HepG2 (cell line): ENCODE results near the gene UBAC2. TPM values are rescaled to one million over a fixed set of nuclear protein-coding genes. Genes with fewer than 3 reads are reported as not detected.

Source experiments
- ATAC-seq: fragments of 200-7000 bp; cut with Tn5 transposase; 3 replicates; pipeline ENCODE4 v1.9.1; 2020; ENCODE audit warnings: mild to moderate bottlenecking, moderate library complexity
- BruUV-seq: library from RNA; stranded (reverse); fragments of 400-500 nt; replicated peaks from 2 replicates; lab custom pipeline; 2021; lab: Mats Ljungman, UMichigan
- CTCF ChIA-PET: fragments of 300-600 bp; formaldehyde crosslinking; extraction: SDS; loops from one replicate; lab custom pipeline; 2021; ENCODE audit warnings: low total read pairs, inconsistent platforms, low intra/inter-chr PET ratio; lab: Yijun Ruan, JAX
- POLR2A ChIA-PET: fragments of 350-600 bp; sonication (Branson Sonifier 250); formaldehyde crosslinking; loops from one replicate; lab custom pipeline; 2020; ENCODE audit warnings: antibody characterized with exemption, inconsistent platforms; lab: Yijun Ruan, JAX
- DNase-seq: peaks from one replicate; pipeline ENCODE4 v3.0.0-alpha.2; 2015; ENCODE audit warnings: low spot score
- FAIRE-seq: peaks from 3 replicates; lab custom pipeline; 2011; peaks lifted over from hg19 to GRCh38; lab: Jason Lieb, UNC
- H2AFZ ChIP-seq: one replicate; pipeline ENCODE4 v1.6.1; 2011; ENCODE audit warnings: low read length, inconsistent platforms
- H3K27ac ChIP-seq: fragments of 300-600 bp; 3 replicates; pipeline ENCODE4 v1.8.0; 2011; ENCODE audit warnings: mixed run types, mild to moderate bottlenecking, mixed read lengths, low read length, inconsistent platforms; ENCODE audit not compliant: insufficient read depth; ENCODE audit errors: extremely low read length
- H3K27me3 ChIP-seq, 2 experiments: fragments of 200-600 bp in 1 of 2; 2 replicates in 1 of 2; 3 replicates in 1 of 2; pipeline versions ENCODE4 v1.6.0 to v1.8.0; 2011; ENCODE audit warnings: low read length in 2 of 2, mild to moderate bottlenecking in 2 of 2, moderate library complexity in 2 of 2, inconsistent platforms in 1 of 2; ENCODE audit not compliant: insufficient read depth in 2 of 2, control insufficient read depth in 1 of 2
- H3K36me3 ChIP-seq, 2 experiments: fragments of 200-600 bp in 1 of 2; replicated peaks in 1 of 2; 2 replicates in 1 of 2; 3 replicates in 1 of 2; pipeline versions ENCODE4 v1.5.1 to v1.8.0; 2011; ENCODE audit warnings: low read length in 2 of 2, inconsistent platforms in 1 of 2; ENCODE audit not compliant: insufficient read depth in 2 of 2, control insufficient read depth in 1 of 2
- H3K4me1 ChIP-seq: 2 replicates; pipeline ENCODE4 v1.5.1; 2012; ENCODE audit warnings: low read length, inconsistent platforms; ENCODE audit not compliant: insufficient read depth
- H3K4me2 ChIP-seq: 2 replicates; pipeline ENCODE4 v1.6.0; 2011; ENCODE audit warnings: low read depth, low read length, inconsistent platforms
- H3K4me3 ChIP-seq, 3 experiments: fragments of 200-600 bp in 1 of 3; sonication (generic), shearing (Covaris generic) in 1 of 3; replicated peaks in 1 of 3; 2 replicates each; pipeline ENCODE4 v1.5.1; 2011 to 2016; ENCODE audit warnings: low read length in 3 of 3, inconsistent platforms in 2 of 3, low read depth in 2 of 3, mild to moderate bottlenecking in 2 of 3, control low read depth in 1 of 3, mixed read lengths in 1 of 3; ENCODE audit not compliant: insufficient read depth in 1 of 3
- H3K79me2 ChIP-seq: one replicate; pipeline ENCODE4 v1.6.1; 2011; ENCODE audit warnings: low read length, inconsistent platforms; ENCODE audit not compliant: insufficient read depth
- H3K9ac ChIP-seq: 2 replicates; pipeline ENCODE4 v1.6.0; 2011; ENCODE audit warnings: mild to moderate bottlenecking, low read depth, low read length, inconsistent platforms; ENCODE audit not compliant: insufficient read depth
- H3K9me3 ChIP-seq: 2 replicates; pipeline ENCODE4 v1.5.1; 2012; ENCODE audit warnings: mild to moderate bottlenecking, low read length
- H4K20me1 ChIP-seq: 2 replicates; pipeline ENCODE4 v1.6.0; 2011; ENCODE audit warnings: inconsistent platforms, mild to moderate bottlenecking, low read length, moderate library complexity; ENCODE audit not compliant: insufficient read depth
- CBX1 ChIP-seq: IDR thresholded peaks from one replicate; pipeline ENCODE4 v1.6.1; 2016; ENCODE audit warnings: antibody characterized with exemption, low read depth
- FLYWCH1 ChIP-seq: sonication (generic); formaldehyde crosslinking; IDR thresholded peaks from 2 replicates; pipeline ENCODE4 v1.8.1; 2023; ENCODE audit warnings: mild to moderate bottlenecking, missing genetic modification reagents
- HIVEP1 ChIP-seq: sonication (generic); formaldehyde crosslinking; IDR thresholded peaks from 2 replicates; pipeline ENCODE4 v1.4.0; 2020; ENCODE audit warnings: mild to moderate bottlenecking, missing genetic modification reagents
- HMG20B ChIP-seq: conservative IDR thresholded peaks from 2 replicates; pipeline ENCODE4 v1.6.1; 2016; ENCODE audit warnings: missing genetic modification reagents, missing compliant biosample characterization
- HNF1B ChIP-seq: sonication (generic); formaldehyde crosslinking; IDR thresholded peaks from 2 replicates; pipeline ENCODE4 v1.5.1; 2020; ENCODE audit warnings: mild to moderate bottlenecking, moderate library complexity, missing genetic modification reagents
- HOMEZ ChIP-seq: IDR thresholded peaks from 2 replicates; pipeline ENCODE4 v1.6.1; 2016; ENCODE audit warnings: low read depth
- HOXA9 ChIP-seq: sonication (generic); formaldehyde crosslinking; IDR thresholded peaks from 2 replicates; pipeline ENCODE4 v1.8.1; 2022; ENCODE audit warnings: missing genetic modification reagents, mild to moderate bottlenecking, moderate library complexity, borderline replicate concordance
- KAT8 ChIP-seq: IDR thresholded peaks from 2 replicates; pipeline ENCODE4 v1.6.1; 2016; ENCODE audit warnings: missing genetic modification reagents, missing compliant biosample characterization
- NR2F6 ChIP-seq, 2 experiments: IDR thresholded peaks; 2 replicates each; pipeline ENCODE4 v1.6.1; 2016; ENCODE audit warnings: antibody characterized with exemption in 1 of 2, mild to moderate bottlenecking in 1 of 2
- RXRB ChIP-seq: IDR thresholded peaks from 2 replicates; pipeline ENCODE4 v1.6.1; 2016; ENCODE audit warnings: borderline replicate concordance, missing genetic modification reagents, missing compliant biosample characterization
- SAFB2 ChIP-seq: sonication (generic); formaldehyde crosslinking; IDR thresholded peaks from 2 replicates; pipeline ENCODE4 v1.5.1; 2020; ENCODE audit warnings: missing genetic modification reagents, low read depth, mild to moderate bottlenecking, borderline replicate concordance
- SAP130 ChIP-seq: IDR thresholded peaks from 2 replicates; pipeline ENCODE4 v1.6.1; 2016; ENCODE audit warnings: low read depth
- ZBTB20 ChIP-seq: sonication (generic); formaldehyde crosslinking; IDR thresholded peaks from 2 replicates; pipeline ENCODE4 v1.8.1; 2023; ENCODE audit warnings: missing genetic modification reagents, low read depth, mild to moderate bottlenecking, borderline replicate concordance
- ZNF224 ChIP-seq: sonication (generic); formaldehyde crosslinking; IDR thresholded peaks from 2 replicates; pipeline ENCODE4 v1.5.0; 2020; ENCODE audit warnings: mild to moderate bottlenecking, missing genetic modification reagents
- WGBS: methylation state at CpG from one replicate; pipeline ENCODE4 v1.1.6; 2017; ENCODE audit warnings: low lambda C conversion rate; 5-methylcytosine and 5-hydroxymethylcytosine counted together
- in situ Hi-C: cut with HindIII; loops from 2 replicates; pipeline ENCODE4 v1.10.0; 2017; ENCODE audit warnings: low pct_unique_long_range_greater_than_20kb; ENCODE audit not compliant: extremely low pct_ligation_motif_present
- intact Hi-C: fragments of 100-400 bp; cut with micrococcal nuclease; formaldehyde crosslinking; loops from one replicate; pipeline ENCODE4 v1.10.0; 2022; ENCODE audit not compliant: unreplicated experiment
- polyA plus RNA-seq, 8 experiments: library from polyadenylated mRNA; depleted of rRNA in 3 of 8; stranded (reverse) in 7 of 8; unstranded in 1 of 8; fragments of >200 nt; fragmentation: Illumina TruSeq in 4 of 8; extraction: Trizol in 4 of 8; gene quantifications; 2 replicates each; pipeline versions ENCODE4 v1.2.1 to v1.2.3, GENCODE V29; 2011 to 2016; ENCODE audit warnings: low read depth in 4 of 8, missing spikeins in 1 of 8, mixed read lengths in 1 of 8; ENCODE audit not compliant: insufficient read depth in 1 of 8
- total RNA-seq, 5 experiments: library from RNA; depleted of rRNA; stranded (reverse); fragments of >200 nt; fragmentation: Illumina TruSeq; extraction: Trizol; gene quantifications; 2 replicates each; pipeline ENCODE4 v1.2.3, GENCODE V29; 2016; ENCODE audit warnings: low read depth in 1 of 5

UBAC2 gene
- total and polyA plus RNA-seq, 2 of the 13 experiments (the other 11 are each of a cell fraction or from before 2014, with no cell fraction given), result 61.3 to 80.8 TPM

- peak; percentile 51; the same call in 1 of the 2 replicates for TF ChIP-seq NR2F6 (IDR thresholded peaks at IDR 0.05)
- TF ChIP-seq NR2F6 (CRISPR knock-in tag; IDR thresholded peaks at IDR 0.05), result peak; percentile 67
- TF ChIP-seq, all 625 proteins: peak for 27
Measured at GRCh38 chr13:99261059-99261458, 60.4 kb downstream of the UBAC2 start (continued).

- no peak overlapping the region for H2AFZ ChIP-seq
- H3K4me3 ChIP-seq, result no peak overlapping the region
- in situ Hi-C loops (loop anchor here (5.0 to 10.0 kb wide), 2 partner anchors 86 to 172 kb away; no protein-coding TSS in a partner anchor), intact Hi-C loops (no loop called here)
- FAIRE-seq (no peak), DNase-seq (no peak), ATAC-seq (no peak)
- H3K27ac ChIP-seq, result no peak overlapping the region
- TF ChIP-seq SAP130 (CRISPR knock-in tag) (no peak), SAFB2 (CRISPR knock-in tag) (no peak), HIVEP1 (no peak), KAT8 (CRISPR knock-in tag) (no peak), RXRB (CRISPR knock-in tag) (no peak), HOMEZ (CRISPR knock-in tag) (no peak), HMG20B (CRISPR knock-in tag) (no peak), FLYWCH1 (CRISPR knock-in tag) (no peak), CBX1 (no peak), ZNF224 (CRISPR knock-in tag) (no peak), ZBTB20 (CRISPR knock-in tag) (no peak), HNF1B (CRISPR knock-in tag) (no peak), HOXA9 (no peak)
- 97% methylated on average over 7 of the region's 7 CpGs for WGBS
- peaks cover 8% of the 10 kb centered on the region; the same call in 1 of the 2 replicates for H4K20me1 ChIP-seq
- H3K36me3 ChIP-seq, result peaks cover 1 to 9% of the 10 kb centered on the region in 2 experiments; a peak in 3 of 5 replicates
- H3K27me3 ChIP-seq, result no peaks in the 10 kb centered on the region
- no peak overlapping the region for H3K9ac ChIP-seq
- H3K79me2 ChIP-seq, result no peaks in the 10 kb centered on the region
- no peak overlapping the region for H3K4me2 ChIP-seq
- H3K4me1 ChIP-seq, result peaks cover 30% of the 10 kb centered on the region
- H3K9me3 ChIP-seq, result no peaks in the 10 kb centered on the region
- ChIA-PET CTCF (interaction anchor here (0.9 kb wide), 1 partner anchor 87 kb away, joined by 3 read pairs; no protein-coding TSS in a partner anchor), POLR2A (no interaction called here)
- no TSS peak for BruUV-seq
Measured at GRCh38 chr13:99263126-99263785, 62.6 kb downstream of the UBAC2 start.
